H1 (cell line): Measurements from ENCODE around the gene ADCY9.
"Not testable (repeated sequence)": the region's sequence is repeated elsewhere in the genome, so short reads cannot be mapped to it uniquely, and the experiment has no call there.

ENCODE experiments used
- ASH2L ChIP-seq: fragments of 200-600, 300-600 bp; sonication (generic); IDR thresholded peaks from one replicate; pipeline ENCODE4 v1.7.1; 2017; ENCODE audit warnings: low read length
- CHD1 ChIP-seq: IDR thresholded peaks from 2 replicates; pipeline ENCODE4 v1.6.1; 2012; ENCODE audit warnings: low read depth, low read length, improper control_type of control experiment
- EP300 ChIP-seq, 2 experiments: IDR thresholded peaks; 1 replicate in 1 of 2; 2 replicates in 1 of 2; pipeline ENCODE4 v1.6.1; 2011 to 2012; ENCODE audit warnings: low read depth in 2 of 2, low read length in 2 of 2, mild to moderate bottlenecking in 2 of 2, borderline replicate concordance in 1 of 2, inconsistent platforms in 1 of 2, moderate library complexity in 1 of 2
- EZH2 ChIP-seq: fragments of 200-600 bp; sonication (generic); IDR thresholded peaks from 2 replicates; pipeline ENCODE4 v1.7.1; 2012; ENCODE audit warnings: low read depth, mild to moderate bottlenecking, moderate library complexity, low read length, inconsistent platforms; ENCODE audit not compliant: severe bottlenecking
- KDM5A ChIP-seq: fragments of 200-600 bp; IDR thresholded peaks from 2 replicates; pipeline ENCODE4 v1.7.1; 2012; ENCODE audit warnings: mild to moderate bottlenecking, low read length, inconsistent platforms, mixed read lengths
- POLR2A ChIP-seq, 2 experiments: IDR thresholded peaks; 1 replicate in 1 of 2; 2 replicates in 1 of 2; pipeline ENCODE4 v1.6.1; 2011; ENCODE audit warnings: low read depth in 2 of 2, low read length in 2 of 2, mild to moderate bottlenecking in 2 of 2; ENCODE audit errors: control extremely low read depth in 1 of 2
- POLR2AphosphoS5 ChIP-seq: IDR thresholded peaks from 2 replicates; pipeline ENCODE4 v1.6.1; 2011; ENCODE audit warnings: low read depth, low read length
- RXRA ChIP-seq: IDR thresholded peaks from 2 replicates; pipeline ENCODE4 v1.6.1; 2011; ENCODE audit warnings: low read depth, mild to moderate bottlenecking, low read length, moderate library complexity; ENCODE audit not compliant: insufficient read depth
- TBP ChIP-seq: IDR thresholded peaks from 2 replicates; pipeline ENCODE4 v1.6.1; 2011; ENCODE audit warnings: low read depth, low read length, improper control_type of control experiment
- TF ChIP-seq, protein P1 (sequence below), 3 experiments: IDR thresholded peaks; 1 replicate in 2 of 3; 2 replicates in 1 of 3; pipeline versions ENCODE4 v1.5.1 to v1.6.1; 2011; ENCODE audit warnings: low read length in 3 of 3, mild to moderate bottlenecking in 3 of 3, inconsistent platforms in 2 of 3, low read depth in 1 of 3, moderate library complexity in 1 of 3; ENCODE audit not compliant: insufficient read depth in 1 of 3; ENCODE audit errors: control extremely low read depth in 1 of 3
- TF ChIP-seq, protein P2 (sequence below): IDR thresholded peaks from 2 replicates; pipeline ENCODE4 v1.6.1; 2011; ENCODE audit warnings: low read depth, mild to moderate bottlenecking, low read length; ENCODE audit not compliant: insufficient read depth
- TF ChIP-seq, protein P3 (sequence below): IDR thresholded peaks from 2 replicates; pipeline ENCODE4 v1.6.1; 2011; ENCODE audit warnings: low read length, improper control_type of control experiment

DNA sequence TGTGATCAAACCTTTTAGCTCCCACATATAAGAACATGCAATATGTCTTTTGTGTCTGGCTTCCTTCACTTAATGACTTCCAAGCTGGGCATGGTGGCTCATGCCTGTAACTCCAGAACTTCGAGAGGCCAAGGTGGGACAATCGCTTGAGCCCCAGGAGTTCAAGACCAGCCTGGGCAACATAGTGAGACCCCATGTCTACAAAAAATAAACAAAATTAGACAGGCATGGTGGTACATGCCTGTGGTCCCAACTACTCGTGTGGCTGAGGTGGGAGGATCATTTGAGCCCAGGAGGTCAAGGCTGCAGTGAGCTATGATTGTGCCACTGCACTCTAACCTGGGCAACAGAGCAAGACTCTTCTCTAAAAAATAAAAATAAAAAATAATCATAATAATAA is 79.3 kb downstream of the ADCY9 start:
- TF ChIP-seq, protein P1, sequence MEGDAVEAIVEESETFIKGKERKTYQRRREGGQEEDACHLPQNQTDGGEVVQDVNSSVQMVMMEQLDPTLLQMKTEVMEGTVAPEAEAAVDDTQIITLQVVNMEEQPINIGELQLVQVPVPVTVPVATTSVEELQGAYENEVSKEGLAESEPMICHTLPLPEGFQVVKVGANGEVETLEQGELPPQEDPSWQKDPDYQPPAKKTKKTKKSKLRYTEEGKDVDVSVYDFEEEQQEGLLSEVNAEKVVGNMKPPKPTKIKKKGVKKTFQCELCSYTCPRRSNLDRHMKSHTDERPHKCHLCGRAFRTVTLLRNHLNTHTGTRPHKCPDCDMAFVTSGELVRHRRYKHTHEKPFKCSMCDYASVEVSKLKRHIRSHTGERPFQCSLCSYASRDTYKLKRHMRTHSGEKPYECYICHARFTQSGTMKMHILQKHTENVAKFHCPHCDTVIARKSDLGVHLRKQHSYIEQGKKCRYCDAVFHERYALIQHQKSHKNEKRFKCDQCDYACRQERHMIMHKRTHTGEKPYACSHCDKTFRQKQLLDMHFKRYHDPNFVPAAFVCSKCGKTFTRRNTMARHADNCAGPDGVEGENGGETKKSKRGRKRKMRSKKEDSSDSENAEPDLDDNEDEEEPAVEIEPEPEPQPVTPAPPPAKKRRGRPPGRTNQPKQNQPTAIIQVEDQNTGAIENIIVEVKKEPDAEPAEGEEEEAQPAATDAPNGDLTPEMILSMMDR (IDR thresholded peaks at IDR 0.05; ENCODE audit: control extremely low read depth in 1 of 3, insufficient read depth in 1 of 3, low read depth in 1 of 3, low read length in 3 of 3) = not testable (repeated sequence)
- not testable (repeated sequence) for TF ChIP-seq EZH2; POLR2A (IDR thresholded peaks at IDR 0.05; ENCODE audit: control extremely low read depth in 1 of 2, low read depth in 2 of 2, low read length in 2 of 2); ASH2L; POLR2AphosphoS5; TBP; RXRA; EP300 (IDR thresholded peaks at IDR 0.05; ENCODE audit: borderline replicate concordance in 1 of 2, low read depth in 2 of 2, low read length in 2 of 2); KDM5A; CHD1
- TF ChIP-seq, protein P2, sequence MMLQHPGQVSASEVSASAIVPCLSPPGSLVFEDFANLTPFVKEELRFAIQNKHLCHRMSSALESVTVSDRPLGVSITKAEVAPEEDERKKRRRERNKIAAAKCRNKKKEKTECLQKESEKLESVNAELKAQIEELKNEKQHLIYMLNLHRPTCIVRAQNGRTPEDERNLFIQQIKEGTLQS = not testable (repeated sequence)
- TF ChIP-seq, protein P3, sequence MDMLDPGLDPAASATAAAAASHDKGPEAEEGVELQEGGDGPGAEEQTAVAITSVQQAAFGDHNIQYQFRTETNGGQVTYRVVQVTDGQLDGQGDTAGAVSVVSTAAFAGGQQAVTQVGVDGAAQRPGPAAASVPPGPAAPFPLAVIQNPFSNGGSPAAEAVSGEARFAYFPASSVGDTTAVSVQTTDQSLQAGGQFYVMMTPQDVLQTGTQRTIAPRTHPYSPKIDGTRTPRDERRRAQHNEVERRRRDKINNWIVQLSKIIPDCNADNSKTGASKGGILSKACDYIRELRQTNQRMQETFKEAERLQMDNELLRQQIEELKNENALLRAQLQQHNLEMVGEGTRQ = not testable (repeated sequence)
